Duodenal mucosa (tissue), 2 donors: ENCODE data around the gene RAP1GAP.

Source experiments
- H3K27ac ChIP-seq: one replicate; pipeline ENCODE4 v1.7.0; 2013; ENCODE audit warnings: low read depth, low read length
- H3K27me3 ChIP-seq, 2 donors: one replicate each; pipeline ENCODE4 v1.7.0; 2013; ENCODE audit warnings: low read length in 2 of 2, control low read depth in 1 of 2; ENCODE audit not compliant: insufficient read depth in 2 of 2, control insufficient read depth in 1 of 2
- H3K36me3 ChIP-seq, 2 donors: one replicate each; pipeline ENCODE4 v1.7.0; 2013; ENCODE audit warnings: low read length in 2 of 2, control low read depth in 1 of 2; ENCODE audit not compliant: insufficient read depth in 2 of 2, control insufficient read depth in 1 of 2
- H3K4me1 ChIP-seq, 2 donors: one replicate each; pipeline ENCODE4 v1.7.0; 2013; ENCODE audit warnings: low read length in 2 of 2, control low read depth in 1 of 2; ENCODE audit not compliant: insufficient read depth in 2 of 2, control insufficient read depth in 1 of 2
- H3K4me3 ChIP-seq, 2 donors: one replicate each; pipeline ENCODE4 v1.7.0; 2013; ENCODE audit warnings: low read length in 2 of 2, low read depth in 1 of 2
- H3K9ac ChIP-seq, 2 donors: one replicate each; pipeline ENCODE4 v1.7.0; 2013; ENCODE audit warnings: low read length in 2 of 2, low read depth in 1 of 2
- H3K9me3 ChIP-seq, 2 donors: one replicate each; pipeline ENCODE4 v1.7.0; 2013; ENCODE audit warnings: low read length in 2 of 2, control low read depth in 1 of 2; ENCODE audit not compliant: control insufficient read depth in 1 of 2

Gene RAP1GAP

DNA sequence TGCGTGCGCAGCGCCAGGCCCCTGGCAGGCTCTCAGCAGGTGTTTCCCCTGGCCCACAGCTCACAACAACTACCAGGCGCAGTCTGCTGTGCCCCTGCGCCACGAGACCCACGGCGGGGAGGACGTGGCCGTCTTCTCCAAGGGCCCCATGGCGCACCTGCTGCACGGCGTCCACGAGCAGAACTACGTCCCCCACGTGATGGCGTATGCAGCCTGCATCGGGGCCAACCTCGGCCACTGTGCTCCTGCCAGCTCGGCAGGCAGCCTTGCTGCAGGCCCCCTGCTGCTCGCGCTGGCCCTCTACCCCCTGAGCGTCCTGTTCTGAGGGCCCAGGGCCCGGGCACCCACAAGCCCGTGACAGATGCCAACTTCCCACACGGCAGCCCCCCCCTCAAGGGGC, 91.8 kb downstream of the RAP1GAP start:
- Histone ChIP-seq H3K4me1 (peaks cover 0 to 5% of the 10 kb centered on the region in 2 donors), H3K9ac (no peak overlapping the region), H3K4me3 (no peak overlapping the region), H3K9me3 (no peaks in the 10 kb centered on the region), H3K36me3 (no peaks in the 10 kb centered on the region), H3K27ac (no peak overlapping the region), H3K27me3 (peaks cover 5% of the 10 kb centered on the region in 2 donors)

DNA sequence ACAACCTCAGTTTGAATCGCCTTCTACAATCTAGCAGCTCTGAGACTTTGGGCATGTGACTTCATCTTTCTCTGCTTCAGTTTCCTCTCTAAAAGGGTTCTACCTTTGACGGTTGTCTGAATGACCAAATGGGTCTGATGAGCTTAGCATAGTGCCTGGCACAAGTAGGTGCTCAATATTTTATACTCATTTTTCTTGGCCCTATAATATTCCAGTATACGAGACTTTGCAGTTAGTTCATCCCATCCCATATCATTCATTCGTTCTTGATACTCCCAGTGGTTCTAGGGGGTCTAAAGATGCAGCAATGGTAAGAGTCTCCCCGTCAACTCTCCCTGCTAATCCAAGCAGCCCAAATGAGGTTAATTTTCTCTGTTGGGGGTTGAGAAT, 92.4 kb downstream of the RAP1GAP start:
- Histone ChIP-seq H3K4me1 (peaks cover 0 to 5% of the 10 kb centered on the region in 2 donors), H3K27me3 (peaks cover 5% of the 10 kb centered on the region in 2 donors), H3K9me3 (no peaks in the 10 kb centered on the region), H3K36me3 (no peaks in the 10 kb centered on the region), H3K9ac (no peak overlapping the region), H3K27ac (no peak overlapping the region), H3K4me3 (no peak overlapping the region)

DNA sequence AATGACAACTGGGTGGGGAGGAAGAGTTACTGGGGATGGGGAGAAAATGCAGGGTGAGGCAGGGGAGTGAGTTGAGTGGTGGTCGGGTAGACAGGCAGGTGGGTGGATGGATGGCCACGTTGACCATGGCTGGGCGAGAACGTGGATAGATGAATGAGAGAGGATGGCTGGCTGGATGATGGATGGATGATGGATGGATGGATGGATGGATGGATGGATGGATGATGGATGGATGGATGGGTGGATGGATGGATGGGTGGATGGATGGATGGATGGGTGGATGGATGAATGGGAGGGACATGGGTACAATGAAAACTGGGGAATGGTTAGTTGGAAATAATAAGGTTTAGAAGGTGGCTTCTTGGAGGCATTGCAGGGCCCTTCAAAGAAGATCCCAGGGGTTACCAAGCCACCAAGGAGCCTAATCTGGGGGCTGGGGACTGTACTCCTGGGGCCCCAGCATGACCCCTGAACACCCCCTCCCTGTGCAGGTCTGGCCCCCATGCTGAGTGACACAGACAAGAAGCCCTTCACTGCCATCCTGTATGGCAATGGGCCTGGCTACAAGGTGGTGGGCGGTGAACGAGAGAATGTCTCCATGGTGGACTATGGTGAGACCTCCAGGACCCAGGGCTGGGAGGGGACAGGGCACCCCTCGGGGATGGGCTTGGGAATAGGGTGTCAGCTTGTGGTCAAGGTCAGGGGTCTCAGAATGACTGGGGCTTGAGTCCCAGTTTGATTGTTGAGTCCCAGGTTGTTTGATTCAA, 92.9 kb downstream of the RAP1GAP start:
- Histone ChIP-seq H3K27me3 (peaks cover 5% of the 10 kb centered on the region in 2 donors), H3K27ac (no peak overlapping the region), H3K4me1 (peaks cover 0 to 5% of the 10 kb centered on the region in 2 donors), H3K36me3 (no peaks in the 10 kb centered on the region), H3K4me3 (no peak overlapping the region), H3K9ac (no peak overlapping the region), H3K9me3 (no peaks in the 10 kb centered on the region)

DNA sequence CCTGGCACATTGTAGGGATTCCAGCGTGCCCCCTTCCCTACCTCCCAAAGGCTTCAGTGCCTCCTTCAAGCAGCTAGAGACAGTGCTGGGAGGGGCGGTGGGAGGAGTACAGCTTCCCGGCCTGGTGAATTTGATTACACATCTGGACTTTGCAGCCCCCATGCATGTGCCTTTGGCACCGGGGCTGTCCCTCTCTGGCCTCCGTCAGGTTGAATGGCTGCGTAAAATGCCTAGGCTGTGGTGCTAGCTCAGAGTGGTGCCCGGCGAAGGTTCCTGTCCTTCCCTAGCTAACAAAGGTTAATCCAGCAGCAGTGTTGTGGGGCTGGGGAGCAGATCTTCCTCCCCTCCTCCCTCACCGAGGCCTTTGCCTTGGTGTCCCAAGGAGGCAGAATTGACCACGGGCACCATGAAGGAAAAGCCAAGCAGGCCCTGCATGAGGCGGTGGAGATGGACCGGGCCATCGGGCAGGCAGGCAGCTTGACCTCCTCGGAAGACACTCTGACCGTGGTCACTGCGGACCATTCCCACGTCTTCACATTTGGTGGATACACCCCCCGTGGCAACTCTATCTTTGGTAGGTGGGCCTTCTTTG, 93.7 kb downstream of the RAP1GAP start:
- Histone ChIP-seq H3K9ac (no peak overlapping the region), H3K36me3 (no peaks in the 10 kb centered on the region), H3K27ac (no peak overlapping the region), H3K4me1 (peaks cover 0 to 5% of the 10 kb centered on the region in 2 donors), H3K4me3 (no peak overlapping the region), H3K9me3 (no peaks in the 10 kb centered on the region), H3K27me3 (peaks cover 5% of the 10 kb centered on the region in 2 donors)

DNA sequence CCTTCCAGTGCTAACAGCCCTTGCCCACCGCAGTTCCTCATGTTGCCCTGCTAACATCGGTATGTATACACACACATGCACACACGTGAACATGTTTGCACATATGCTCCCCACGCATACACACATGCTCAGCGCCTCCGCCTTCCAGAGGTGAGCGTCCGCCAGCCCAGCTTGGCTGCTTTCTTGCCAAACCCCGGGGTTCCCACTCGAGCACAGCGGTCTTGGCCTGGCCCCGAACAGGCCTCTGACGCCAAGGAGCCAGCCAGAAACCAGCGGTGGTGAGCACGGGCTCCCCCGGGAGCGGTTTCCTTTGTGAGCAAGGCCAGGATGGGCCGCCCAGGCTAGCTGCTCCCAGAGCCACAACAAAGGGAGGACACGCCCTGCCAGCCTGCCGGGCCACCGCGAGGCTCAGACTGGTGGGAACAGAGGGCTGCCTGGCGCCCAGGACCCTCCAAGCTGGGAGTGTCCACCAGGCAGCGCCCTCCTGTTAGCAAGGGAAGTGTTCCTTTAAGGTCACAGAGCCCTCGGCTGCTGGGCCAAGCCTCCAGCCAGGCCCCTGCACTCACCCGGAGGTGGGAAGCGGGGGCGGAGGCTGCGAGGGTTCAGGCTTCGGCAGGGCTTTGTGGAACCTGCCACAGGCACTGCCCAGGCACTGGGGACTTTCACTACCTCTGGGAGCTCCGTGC, 94.5 kb downstream of the RAP1GAP start:
- peaks cover 0 to 5% of the 10 kb centered on the region in 2 donors for H3K4me1 ChIP-seq
- no peak overlapping the region for H3K9ac ChIP-seq
- H3K36me3 ChIP-seq, result no peaks in the 10 kb centered on the region
- no peak overlapping the region for H3K4me3 ChIP-seq
- no peaks in the 10 kb centered on the region for H3K9me3 ChIP-seq
- peak overlapping the region; percentile 36 for H3K27ac ChIP-seq
- peaks cover 5% of the 10 kb centered on the region in 2 donors for H3K27me3 ChIP-seq

DNA sequence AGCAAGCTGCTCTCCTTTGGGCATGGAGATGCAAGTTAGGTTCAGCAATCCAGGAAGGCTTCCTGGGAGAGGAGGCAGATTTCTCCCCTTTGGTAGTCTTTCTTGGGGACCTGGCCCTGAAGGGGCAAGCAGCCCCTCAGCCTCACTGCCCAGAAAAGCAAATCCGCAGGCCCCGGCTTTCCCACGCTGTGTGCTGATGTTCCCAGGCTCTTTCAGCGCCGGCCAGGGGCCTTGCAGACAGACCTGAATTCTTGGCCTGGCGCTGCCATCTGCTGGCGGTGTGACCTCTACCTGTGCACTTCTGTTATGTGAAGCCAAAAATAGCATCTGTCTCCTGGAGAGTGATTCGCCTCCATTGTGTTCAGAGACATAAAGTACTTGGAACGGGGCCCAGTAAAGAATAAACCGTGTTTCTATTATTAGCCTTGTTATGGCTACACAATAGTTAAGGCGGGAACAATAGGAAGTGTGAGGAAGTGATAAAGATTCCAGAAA, 95.1 kb downstream of the RAP1GAP start:
- Histone ChIP-seq H3K27me3 (peaks cover 5% of the 10 kb centered on the region in 2 donors), H3K4me1 (peaks cover 0 to 5% of the 10 kb centered on the region in 2 donors), H3K36me3 (no peaks in the 10 kb centered on the region), H3K9ac (no peak overlapping the region), H3K27ac (no peak overlapping the region), H3K9me3 (no peaks in the 10 kb centered on the region), H3K4me3 (no peak overlapping the region)

DNA sequence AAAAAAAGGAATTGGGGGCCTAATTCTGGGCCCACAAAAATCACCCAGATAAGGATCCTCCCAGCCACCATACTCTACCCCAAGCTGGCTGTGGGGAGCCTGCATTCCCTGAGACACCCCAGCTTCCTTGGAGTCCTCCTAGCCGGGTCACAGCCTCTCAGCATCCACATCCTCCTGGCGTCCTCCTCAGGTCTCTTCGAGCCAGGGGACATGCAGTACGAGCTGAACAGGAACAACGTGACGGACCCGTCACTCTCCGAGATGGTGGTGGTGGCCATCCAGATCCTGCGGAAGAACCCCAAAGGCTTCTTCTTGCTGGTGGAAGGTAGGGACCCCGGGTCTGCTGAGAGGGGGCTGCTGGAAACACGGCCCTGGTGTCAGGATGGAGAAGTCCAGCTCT, 95.7 kb downstream of the RAP1GAP start:
- no peak overlapping the region for H3K4me3 ChIP-seq
- H3K9me3 ChIP-seq, result no peaks in the 10 kb centered on the region

DNA sequence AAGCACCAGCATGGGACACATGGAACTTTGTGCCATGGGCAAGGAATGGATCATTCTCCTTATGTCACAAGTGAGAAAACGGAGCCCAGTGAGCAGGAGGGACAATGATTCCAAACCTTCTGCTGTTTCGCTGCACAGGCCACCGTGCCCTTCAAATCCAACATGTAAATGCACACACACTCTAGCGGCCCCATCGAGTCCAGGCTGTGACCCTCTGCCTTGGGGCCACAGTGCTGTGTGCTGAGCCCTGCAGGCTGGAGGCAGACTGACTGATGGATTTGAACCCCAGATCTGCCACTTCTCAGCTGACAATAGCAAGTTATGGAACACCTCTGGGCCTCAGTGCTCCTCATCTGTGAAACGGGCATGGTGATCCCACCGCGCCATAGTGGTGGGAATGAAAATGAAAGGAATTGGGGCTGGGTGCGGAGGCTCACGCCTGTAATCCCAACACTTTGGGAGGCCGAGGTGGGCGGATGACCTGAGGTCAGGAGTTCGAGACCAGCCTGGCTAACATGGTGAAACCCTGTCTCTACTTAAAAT, 96.4 kb downstream of the RAP1GAP start:
- Histone ChIP-seq H3K36me3 (no peaks in the 10 kb centered on the region), H3K27me3 (peaks cover 5% of the 10 kb centered on the region in 2 donors), H3K4me3 (no peak overlapping the region), H3K4me1 (peaks cover 0 to 5% of the 10 kb centered on the region in 2 donors), H3K9ac (no peak overlapping the region), H3K9me3 (no peaks in the 10 kb centered on the region), H3K27ac (no peak overlapping the region)

More for the DNA sequence above, 95.7 kb downstream of the RAP1GAP start:
- Histone ChIP-seq H3K27ac (no peak overlapping the region), H3K4me1 (peaks cover 0 to 5% of the 10 kb centered on the region in 2 donors), H3K9ac (no peak overlapping the region), H3K27me3 (peaks cover 5% of the 10 kb centered on the region in 2 donors), H3K36me3 (no peaks in the 10 kb centered on the region)

DNA sequence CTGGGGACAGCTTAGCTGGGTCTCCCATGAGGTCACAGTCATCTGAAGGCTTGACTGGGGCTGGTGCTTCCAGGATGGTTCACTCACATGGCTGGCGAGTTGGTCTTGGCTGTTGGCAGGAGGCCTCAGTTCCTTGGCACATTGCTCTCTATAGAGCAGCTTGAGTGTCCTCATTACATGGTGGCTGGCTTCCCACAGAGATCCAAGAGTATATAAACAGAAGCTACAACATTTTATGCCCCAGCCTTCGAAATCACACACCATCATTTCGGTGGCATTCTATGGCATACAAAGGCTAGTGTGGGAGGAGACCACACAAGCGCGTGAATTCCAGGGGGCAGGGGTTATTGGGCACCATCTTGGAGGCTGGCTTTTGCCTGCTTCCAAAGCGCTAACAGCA, 96.9 kb downstream of the RAP1GAP start:
- Histone ChIP-seq H3K27ac (no peak overlapping the region), H3K36me3 (no peaks in the 10 kb centered on the region), H3K9ac (no peak overlapping the region), H3K9me3 (no peaks in the 10 kb centered on the region), H3K27me3 (peaks cover 5% of the 10 kb centered on the region in 2 donors), H3K4me1 (peaks cover 0 to 5% of the 10 kb centered on the region in 2 donors), H3K4me3 (no peak overlapping the region)

DNA sequence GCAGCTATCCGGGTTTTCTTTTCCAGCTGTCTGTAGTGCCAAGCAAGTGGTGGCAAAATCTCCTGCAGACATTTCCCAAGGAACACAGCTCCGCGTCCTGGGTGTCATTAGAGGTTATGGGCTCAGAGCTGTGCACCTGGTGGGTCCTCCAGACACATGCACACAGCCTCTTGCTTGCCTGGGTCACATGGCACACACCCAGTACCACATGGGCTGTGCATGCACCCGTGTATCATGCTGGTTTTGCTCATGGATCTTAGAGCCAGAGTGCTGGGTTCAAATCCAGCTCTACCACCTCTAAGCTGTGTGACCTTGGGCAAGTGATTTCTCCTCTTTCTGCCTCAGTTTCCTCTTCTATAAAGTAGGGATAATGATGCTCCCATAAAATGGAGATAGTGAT, 98.3 kb downstream of the RAP1GAP start:
- H3K27ac ChIP-seq, result no peak overlapping the region
- H3K4me3 ChIP-seq, result no peak overlapping the region
- no peaks in the 10 kb centered on the region for H3K9me3 ChIP-seq
- peaks cover 0 to 5% of the 10 kb centered on the region in 2 donors for H3K4me1 ChIP-seq
- peaks cover 0 to 5% of the 10 kb centered on the region in 2 donors for H3K27me3 ChIP-seq
- no peak overlapping the region for H3K9ac ChIP-seq
- H3K36me3 ChIP-seq, result no peaks in the 10 kb centered on the region
